WTC11 (cell line): ENCODE results near the gene MYO5B.
"Not testable (repeated sequence)": the region's sequence is repeated elsewhere in the genome, so short reads cannot be mapped to it uniquely, and the experiment has no call there.

Experiments used
- ATF2 ChIP-seq: sonication (generic); formaldehyde crosslinking; IDR thresholded peaks from 2 replicates; pipeline ENCODE4 v1.8.1; 2022; ENCODE audit warnings: low read depth, missing genetic modification reagents, borderline replicate concordance
- CREB1 ChIP-seq: sonication (generic); formaldehyde crosslinking; IDR thresholded peaks from 2 replicates; pipeline ENCODE4 v1.8.0; 2023; ENCODE audit warnings: mild to moderate bottlenecking, missing genetic modification reagents
- CTCF ChIP-seq: fragments of 200-600 bp; IDR thresholded peaks from 2 replicates; pipeline ENCODE4 v1.8.0; 2022; ENCODE audit warnings: antibody characterized with exemption
- FOXJ3 ChIP-seq: sonication (generic); formaldehyde crosslinking; IDR thresholded peaks from 2 replicates; pipeline ENCODE4 v1.9.0; 2021; ENCODE audit warnings: missing genetic modification reagents, mild to moderate bottlenecking, borderline replicate concordance
- HMGXB4 ChIP-seq: sonication (generic); formaldehyde crosslinking; IDR thresholded peaks from 2 replicates; pipeline ENCODE4 v1.8.1; 2023; ENCODE audit warnings: mild to moderate bottlenecking, moderate library complexity, missing genetic modification reagents
- NFE2L1 ChIP-seq: sonication (generic); formaldehyde crosslinking; IDR thresholded peaks from 2 replicates; pipeline ENCODE4 v1.8.1; 2023; ENCODE audit warnings: missing genetic modification reagents
- NR2C2 ChIP-seq: sonication (generic); formaldehyde crosslinking; IDR thresholded peaks from 2 replicates; pipeline ENCODE4 v1.8.0; 2022; ENCODE audit warnings: mild to moderate bottlenecking, missing genetic modification reagents
- SMAD3 ChIP-seq: sonication (generic); formaldehyde crosslinking; IDR thresholded peaks from 2 replicates; pipeline ENCODE4 v1.8.0; 2022; ENCODE audit warnings: missing genetic modification reagents, mild to moderate bottlenecking, borderline replicate concordance
- SP1 ChIP-seq: sonication (generic); formaldehyde crosslinking; conservative IDR thresholded peaks from 2 replicates; pipeline ENCODE4 v1.8.1; 2022; ENCODE audit warnings: missing genetic modification reagents
- STAT6 ChIP-seq: sonication (generic); formaldehyde crosslinking; conservative IDR thresholded peaks from 2 replicates; pipeline ENCODE4 v1.8.1; 2023; ENCODE audit warnings: mild to moderate bottlenecking, low read depth, missing genetic modification reagents, moderate library complexity
- ZNF263 ChIP-seq: sonication (generic); formaldehyde crosslinking; IDR thresholded peaks from 2 replicates; pipeline ENCODE4 v1.8.1; 2022; ENCODE audit warnings: low read depth, mild to moderate bottlenecking, moderate library complexity, missing genetic modification reagents

- TF ChIP-seq CTCF; HMGXB4 (CRISPR knock-in tag); ZNF263 (CRISPR knock-in tag); CREB1 (CRISPR knock-in tag); SMAD3 (CRISPR knock-in tag); SP1 (CRISPR knock-in tag); NR2C2 (CRISPR knock-in tag); ATF2; FOXJ3; NFE2L1; STAT6 (CRISPR knock-in tag): not testable (repeated sequence)
Observed at GRCh38 chr18:50241768-50242167, 46.8 kb upstream of the MYO5B start.
